Mesenchymal stem cell (in vitro differentiated cells and primary cell): ENCODE measurements around the gene ABCC4.
A peak's percentile ranks its signal among the peaks of the same experiment; 100 is the strongest.

Experiments
- DNase-seq: peaks from one replicate; pipeline ENCODE4 v3.0.0-alpha.2; 2013
- H2AFZ ChIP-seq: one replicate; pipeline ENCODE4 v1.6.1; 2013; ENCODE audit warnings: low read depth, mild to moderate bottlenecking, control low read depth, inconsistent platforms, low read length, moderate library complexity
- H2AK5ac ChIP-seq: 2 replicates; pipeline ENCODE4 v1.6.1; 2013; ENCODE audit warnings: low read length, moderate library complexity, mild to moderate bottlenecking, inconsistent platforms; ENCODE audit not compliant: severe bottlenecking
- H2BK120ac ChIP-seq: one replicate; pipeline ENCODE4 v1.6.1; 2013; ENCODE audit warnings: low read depth, mild to moderate bottlenecking, inconsistent platforms, low read length, moderate library complexity
- H2BK12ac ChIP-seq, 2 experiments: one replicate each; pipeline ENCODE4 v1.6.1; 2013; ENCODE audit warnings: inconsistent platforms in 2 of 2, low read length in 2 of 2, mild to moderate bottlenecking in 2 of 2, moderate library complexity in 2 of 2, control low read depth in 1 of 2
- H2BK15ac ChIP-seq: one replicate; pipeline ENCODE4 v1.6.1; 2013; ENCODE audit warnings: mild to moderate bottlenecking, low read depth, inconsistent platforms; ENCODE audit not compliant: poor library complexity, severe bottlenecking
- H2BK5ac ChIP-seq: 2 replicates; pipeline ENCODE4 v1.6.1; 2013; ENCODE audit warnings: low read depth, mild to moderate bottlenecking, low read length, control low read depth, inconsistent platforms; ENCODE audit not compliant: poor library complexity, severe bottlenecking
- H3K14ac ChIP-seq, 2 experiments: one replicate each; pipeline ENCODE4 v1.6.1; 2013; ENCODE audit warnings: inconsistent platforms in 2 of 2, low read length in 2 of 2, control low read depth in 1 of 2, mild to moderate bottlenecking in 1 of 2, moderate library complexity in 1 of 2
- H3K18ac ChIP-seq, 2 experiments: one replicate each; pipeline ENCODE4 v1.6.1; 2013; ENCODE audit warnings: inconsistent platforms in 2 of 2, low read length in 2 of 2, control low read depth in 1 of 2, low read depth in 1 of 2, mild to moderate bottlenecking in 1 of 2
- H3K23ac ChIP-seq, 2 experiments: one replicate each; pipeline ENCODE4 v1.6.1; 2013; ENCODE audit warnings: inconsistent platforms in 2 of 2, low read length in 2 of 2, mild to moderate bottlenecking in 2 of 2, moderate library complexity in 2 of 2, control low read depth in 1 of 2
- H3K27ac ChIP-seq: 2 replicates; pipeline ENCODE4 v1.5.1; 2013; ENCODE audit warnings: mild to moderate bottlenecking, moderate library complexity, low read length, control low read depth, inconsistent platforms; ENCODE audit not compliant: poor library complexity, severe bottlenecking
- H3K27me3 ChIP-seq, 2 experiments: 2 replicates each; pipeline versions ENCODE4 v1.6.1 to v1.7.0; 2013; ENCODE audit warnings: low read length in 2 of 2, mild to moderate bottlenecking in 2 of 2, moderate library complexity in 2 of 2, control low read depth in 1 of 2, inconsistent platforms in 1 of 2; ENCODE audit not compliant: control insufficient read depth in 1 of 2, insufficient read depth in 1 of 2
- H3K36me3 ChIP-seq, 2 experiments: 2 replicates each; pipeline versions ENCODE4 v1.6.1 to v1.7.0; 2013; ENCODE audit warnings: low read length in 2 of 2, control low read depth in 1 of 2, inconsistent platforms in 1 of 2, low read depth in 1 of 2, mild to moderate bottlenecking in 1 of 2; ENCODE audit not compliant: insufficient read depth in 2 of 2, control insufficient read depth in 1 of 2
- H3K4ac ChIP-seq, 2 experiments: one replicate each; pipeline ENCODE4 v1.6.1; 2013; ENCODE audit warnings: inconsistent platforms in 2 of 2, low read length in 2 of 2, mild to moderate bottlenecking in 2 of 2, moderate library complexity in 2 of 2, control low read depth in 1 of 2, low read depth in 1 of 2
- H3K4me1 ChIP-seq: 2 replicates; pipeline ENCODE4 v1.6.1; 2013; ENCODE audit warnings: low read depth, low read length, control low read depth; ENCODE audit not compliant: control insufficient read depth, insufficient read depth
- H3K4me2 ChIP-seq: 2 replicates; pipeline ENCODE4 v1.6.1; 2013; ENCODE audit warnings: low read length, mild to moderate bottlenecking, inconsistent platforms; ENCODE audit not compliant: poor library complexity, severe bottlenecking
- H3K4me3 ChIP-seq, 2 experiments: 2 replicates each; pipeline versions ENCODE4 v1.5.1 to v1.7.0; 2013; ENCODE audit warnings: low read length in 2 of 2, mild to moderate bottlenecking in 2 of 2, control low read depth in 1 of 2, low read depth in 1 of 2; ENCODE audit not compliant: insufficient read depth in 1 of 2
- H3K79me1 ChIP-seq: replicated peaks from 2 replicates; pipeline ENCODE4 v1.6.1; 2013; ENCODE audit warnings: mild to moderate bottlenecking, control low read depth, low read length, inconsistent platforms; ENCODE audit not compliant: poor library complexity, severe bottlenecking
- H3K9ac ChIP-seq: 2 replicates; pipeline ENCODE4 v1.7.0; 2013; ENCODE audit warnings: mild to moderate bottlenecking, low read length, moderate library complexity
- H3K9me3 ChIP-seq: 2 replicates; pipeline ENCODE4 v1.7.0; 2013; ENCODE audit warnings: mild to moderate bottlenecking, low read length; ENCODE audit not compliant: control insufficient read depth
- H4K8ac ChIP-seq: one replicate; pipeline ENCODE4 v1.6.1; 2013; ENCODE audit warnings: inconsistent platforms, mild to moderate bottlenecking, low read length, moderate library complexity
- H4K91ac ChIP-seq: one replicate; pipeline ENCODE4 v1.6.1; 2013; ENCODE audit warnings: mild to moderate bottlenecking, low read length, inconsistent platforms
- WGBS: methylation state at CpG from one replicate; pipeline ENCODE4 v1.1.7; 2013; ENCODE audit warnings: mixed read lengths; 5-methylcytosine and 5-hydroxymethylcytosine counted together

ABCC4 gene

GRCh38 chr13:95182570-95183265 lies 118.5 kb downstream of the ABCC4 start:
- Histone ChIP-seq H2BK5ac (no peak overlapping the region), H4K8ac (no peak overlapping the region), H3K36me3 (peaks cover 5 to 23% of the 10 kb centered on the region in 2 experiments), H3K18ac (no peak overlapping the region), H3K4me2 (no peak overlapping the region), H2AK5ac (no peak overlapping the region), H2BK15ac (no peak overlapping the region), H2BK120ac (no peak overlapping the region), H2BK12ac (no peak overlapping the region), H3K27ac (no peak overlapping the region), H3K9ac (no peak overlapping the region), H2AFZ (no peak overlapping the region), H3K4ac (no peak overlapping the region), H4K91ac (no peak overlapping the region), H3K9me3 (no peaks in the 10 kb centered on the region), H3K79me1 (peaks cover 40% of the 10 kb centered on the region), H3K14ac (no peak overlapping the region), H3K4me1 (no peaks in the 10 kb centered on the region), H3K23ac (no peak overlapping the region), H3K4me3 (no peak overlapping the region), H3K27me3 (no peaks in the 10 kb centered on the region)
- WGBS, result no CpG with 5 or more reads among the region's 5 CpGs
- no peak for DNase-seq

- Histone ChIP-seq H3K4ac (no peak overlapping the region), H2BK12ac (no peak overlapping the region), H2AK5ac (no peak overlapping the region), H3K4me1 (no peaks in the 10 kb centered on the region), H3K23ac (no peak overlapping the region), H3K18ac (no peak overlapping the region), H3K4me2 (no peak overlapping the region), H3K27me3 (no peaks in the 10 kb centered on the region), H3K9me3 (no peaks in the 10 kb centered on the region), H2BK15ac (no peak overlapping the region), H4K91ac (no peak overlapping the region), H4K8ac (no peak overlapping the region), H3K4me3 (no peak overlapping the region), H3K27ac (no peak overlapping the region), H2AFZ (no peak overlapping the region), H3K9ac (no peak overlapping the region), H2BK5ac (no peak overlapping the region), H3K79me1 (peaks cover 41% of the 10 kb centered on the region), H2BK120ac (no peak overlapping the region), H3K14ac (no peak overlapping the region), H3K36me3 (peaks cover 16 to 26% of the 10 kb centered on the region in 2 experiments)
- DNase-seq, result peak; percentile 29
- WGBS, result 97% methylated on average over 2 of the region's 2 CpGs
These were observed 119.7 kb downstream of the ABCC4 start for GRCh38 chr13:95181586-95181985.

GRCh38 chr13:95180513-95181245 lies 120.6 kb downstream of the ABCC4 start:
- Histone ChIP-seq H2AK5ac (no peak overlapping the region), H3K4ac (no peak overlapping the region), H3K14ac (no peak overlapping the region), H2BK120ac (no peak overlapping the region), H4K8ac (no peak overlapping the region), H3K23ac (no peak overlapping the region), H3K4me2 (no peak overlapping the region), H3K27me3 (no peaks in the 10 kb centered on the region), H3K36me3 (peaks cover 18 to 30% of the 10 kb centered on the region in 2 experiments), H2BK5ac (no peak overlapping the region), H3K9ac (no peak overlapping the region), H3K4me3 (no peak overlapping the region), H2BK15ac (no peak overlapping the region), H3K9me3 (no peaks in the 10 kb centered on the region), H2AFZ (no peak overlapping the region), H4K91ac (no peak overlapping the region), H3K18ac (no peak overlapping the region), H3K79me1 (peaks cover 42% of the 10 kb centered on the region), H2BK12ac (no peak overlapping the region), H3K27ac (no peak overlapping the region), H3K4me1 (no peaks in the 10 kb centered on the region)
- DNase-seq, result peak; percentile 32
- 85% methylated on average over 5 of the region's 5 CpGs for WGBS

- Histone ChIP-seq H2AFZ (no peak overlapping the region), H2BK12ac (no peak overlapping the region), H3K9ac (no peak overlapping the region), H2BK15ac (no peak overlapping the region), H4K8ac (no peak overlapping the region), H4K91ac (no peak overlapping the region), H3K9me3 (no peaks in the 10 kb centered on the region), H3K23ac (no peak overlapping the region), H3K27me3 (no peaks in the 10 kb centered on the region), H3K27ac (no peak overlapping the region), H3K4ac (no peak overlapping the region), H3K4me2 (no peak overlapping the region), H2BK120ac (no peak overlapping the region), H2BK5ac (no peak overlapping the region), H3K14ac (no peak overlapping the region), H3K79me1 (peaks cover 44% of the 10 kb centered on the region), H2AK5ac (no peak overlapping the region), H3K36me3 (peaks cover 32 to 47% of the 10 kb centered on the region in 2 experiments), H3K4me1 (no peaks in the 10 kb centered on the region), H3K4me3 (no peak overlapping the region), H3K18ac (no peak overlapping the region)
- DNase-seq, result peak; percentile 28
- 100% methylated on average over 5 of the region's 5 CpGs for WGBS
These were observed 124.5 kb downstream of the ABCC4 start for GRCh38 chr13:95176611-95177259.
